H9 (cell line): ENCODE results near the gene PYROXD2. TPM values are rescaled to one million over a fixed set of nuclear protein-coding genes. Genes with fewer than 3 reads are reported as not detected.

Source experiments
- DNase-seq: peaks from one replicate; pipeline ENCODE4 v3.0.0-alpha.2; 2017
- H2AFZ ChIP-seq: one replicate; pipeline ENCODE4 v1.6.1; 2013; ENCODE audit warnings: mild to moderate bottlenecking, low read length, control low read depth, moderate library complexity
- H2AK5ac ChIP-seq: 2 replicates; pipeline ENCODE4 v1.6.1; 2013; ENCODE audit warnings: low read length, control low read depth, mixed read lengths; ENCODE audit not compliant: insufficient read length
- H2BK120ac ChIP-seq: one replicate; pipeline ENCODE4 v1.6.1; 2013; ENCODE audit warnings: low read depth, mild to moderate bottlenecking, low read length, control low read depth, inconsistent platforms; ENCODE audit not compliant: poor library complexity, severe bottlenecking
- H2BK12ac ChIP-seq: 2 replicates; pipeline ENCODE4 v1.6.1; 2013; ENCODE audit warnings: low read length, control low read depth, mixed read lengths, low read depth; ENCODE audit not compliant: insufficient read length
- H2BK15ac ChIP-seq: 2 replicates; pipeline ENCODE4 v1.6.1; 2013; ENCODE audit warnings: low read depth, low read length, control low read depth
- H2BK20ac ChIP-seq: one replicate; pipeline ENCODE4 v1.6.1; 2013; ENCODE audit warnings: low read depth, mild to moderate bottlenecking, low read length, control low read depth, inconsistent platforms; ENCODE audit not compliant: poor library complexity, severe bottlenecking
- H2BK5ac ChIP-seq: 2 replicates; pipeline ENCODE4 v1.6.1; 2013; ENCODE audit warnings: low read length, control low read depth, mixed read lengths; ENCODE audit not compliant: insufficient read length
- H3K14ac ChIP-seq: 2 replicates; pipeline ENCODE4 v1.6.1; 2013; ENCODE audit warnings: low read length, control low read depth; ENCODE audit not compliant: insufficient read depth
- H3K18ac ChIP-seq: 2 replicates; pipeline ENCODE4 v1.6.1; 2013; ENCODE audit warnings: low read depth, mild to moderate bottlenecking, mixed read lengths, low read length, control low read depth; ENCODE audit not compliant: insufficient read length
- H3K23ac ChIP-seq: 2 replicates; pipeline ENCODE4 v1.6.1; 2013; ENCODE audit warnings: low read length, control low read depth, mixed read lengths, low read depth; ENCODE audit not compliant: insufficient read length
- H3K23me2 ChIP-seq: 2 replicates; pipeline ENCODE4 v1.6.1; 2013; ENCODE audit warnings: low read depth, mild to moderate bottlenecking, mixed read lengths, low read length, control low read depth; ENCODE audit not compliant: insufficient read length, poor library complexity, severe bottlenecking
- H3K27ac ChIP-seq: 2 replicates; pipeline ENCODE4 v1.5.1; 2013; ENCODE audit warnings: low read length, control low read depth, mixed read lengths, low read depth; ENCODE audit not compliant: insufficient read length
- H3K27me3 ChIP-seq: 2 replicates; pipeline ENCODE4 v1.6.1; 2013; ENCODE audit warnings: low read length, control low read depth, inconsistent platforms; ENCODE audit not compliant: insufficient read depth
- H3K4ac ChIP-seq: 2 replicates; pipeline ENCODE4 v1.6.1; 2013; ENCODE audit warnings: low read depth, mild to moderate bottlenecking, control low read depth, inconsistent platforms, low read length, moderate library complexity
- H3K4me1 ChIP-seq: 2 replicates; pipeline ENCODE4 v1.6.1; 2013; ENCODE audit warnings: low read length, control low read depth, inconsistent platforms; ENCODE audit not compliant: insufficient read depth
- H3K4me2 ChIP-seq: 2 replicates; pipeline ENCODE4 v1.6.1; 2013; ENCODE audit warnings: low read length, control low read depth, mixed read lengths; ENCODE audit not compliant: insufficient read length, insufficient read depth
- H3K56ac ChIP-seq: 2 replicates; pipeline ENCODE4 v1.6.1; 2013; ENCODE audit warnings: low read depth, mild to moderate bottlenecking, mixed read lengths, low read length, control low read depth; ENCODE audit not compliant: insufficient read length
- H3K79me1 ChIP-seq: 2 replicates; pipeline ENCODE4 v1.6.1; 2013; ENCODE audit warnings: low read depth, mild to moderate bottlenecking, moderate library complexity, low read length, control low read depth, inconsistent platforms; ENCODE audit not compliant: insufficient read depth, poor library complexity, severe bottlenecking
- H3K79me2 ChIP-seq: 2 replicates; pipeline ENCODE4 v1.6.1; 2013; ENCODE audit warnings: low read length, control low read depth, inconsistent platforms; ENCODE audit not compliant: insufficient read depth
- H3K9ac ChIP-seq: 2 replicates; pipeline ENCODE4 v1.6.1; 2013; ENCODE audit warnings: low read length, control low read depth, mixed read lengths; ENCODE audit not compliant: insufficient read length; ENCODE audit errors: extremely low read depth
- H3K9me3 ChIP-seq: one replicate; pipeline ENCODE4 v1.6.1; 2013; ENCODE audit warnings: low read depth, low read length, inconsistent platforms; ENCODE audit not compliant: control insufficient read depth
- H3T11ph ChIP-seq: one replicate; pipeline ENCODE4 v1.6.1; 2013; ENCODE audit warnings: mild to moderate bottlenecking, low read length, control low read depth, inconsistent platforms
- H4K20me1 ChIP-seq: one replicate; pipeline ENCODE4 v1.6.1; 2013; ENCODE audit not compliant: control insufficient read depth, insufficient read length, insufficient read depth
- H4K5ac ChIP-seq: 2 replicates; pipeline ENCODE4 v1.6.1; 2013; ENCODE audit warnings: low read depth, mild to moderate bottlenecking, mixed read lengths, low read length, control low read depth; ENCODE audit not compliant: insufficient read length
- H4K8ac ChIP-seq: replicated peaks from 2 replicates; pipeline ENCODE4 v1.6.1; 2013; ENCODE audit warnings: low read length, control low read depth, mixed read lengths, low read depth; ENCODE audit not compliant: insufficient read length
- H4K91ac ChIP-seq: 2 replicates; pipeline ENCODE4 v1.6.1; 2013; ENCODE audit warnings: low read depth, mild to moderate bottlenecking, moderate library complexity, mixed read lengths, low read length, control low read depth; ENCODE audit not compliant: insufficient read length
- H3K27ac Mint-ChIP-seq, 3 experiments: 2 replicates in 2 of 3; 3 replicates in 1 of 3; pipeline ENCODE4 v1.8.0; 2020 to 2021; ENCODE audit warnings: mixed read lengths in 3 of 3, mild to moderate bottlenecking in 1 of 3, moderate library complexity in 1 of 3
- H3K27me3 Mint-ChIP-seq: 2 replicates; pipeline ENCODE4 v1.8.0; 2021; ENCODE audit warnings: low read depth, mild to moderate bottlenecking, moderate library complexity, mixed read lengths
- H3K36me3 Mint-ChIP-seq, 3 experiments: 2 replicates in 2 of 3; 3 replicates in 1 of 3; pipeline ENCODE4 v1.8.0; 2020 to 2021; ENCODE audit warnings: low read depth in 3 of 3, mixed read lengths in 3 of 3; ENCODE audit not compliant: insufficient read depth in 1 of 3
- H3K4me1 Mint-ChIP-seq, 2 experiments: 2 replicates each; pipeline ENCODE4 v1.8.0; 2020; ENCODE audit warnings: mixed read lengths in 2 of 2
- H3K4me3 Mint-ChIP-seq, 2 experiments: 2 replicates in 1 of 2; 3 replicates in 1 of 2; pipeline ENCODE4 v1.8.0; 2020 to 2021; ENCODE audit warnings: mild to moderate bottlenecking in 2 of 2, mixed read lengths in 2 of 2, moderate library complexity in 1 of 2
- H3K9me3 Mint-ChIP-seq, 2 experiments: 2 replicates in 1 of 2; 3 replicates in 1 of 2; pipeline ENCODE4 v1.8.0; 2020; ENCODE audit warnings: mild to moderate bottlenecking in 2 of 2, mixed read lengths in 2 of 2, moderate library complexity in 1 of 2
- WGBS: extraction: QIAGEN DNeasy Blood & Tissue Kit; methylation state at CpG from one replicate; pipeline ENCODE4 v1.1.7; 2013; ENCODE audit warnings: missing lambda C conversion rate, low lambda C conversion rate, mixed read lengths; ENCODE audit not compliant: insufficient read length; ENCODE audit errors: extremely low coverage; 5-methylcytosine and 5-hydroxymethylcytosine counted together
- total RNA-seq: library from RNA; stranded (reverse); gene quantifications from 2 replicates; pipeline ENCODE4 v1.2.1, GENCODE V29; 2021
- TF ChIP-seq, protein P1 (sequence below): fragments of 200-600 bp; sonication (generic); conservative IDR thresholded peaks from 3 replicates; pipeline ENCODE4 v1.8.0; 2021; ENCODE audit warnings: antibody characterized with exemption, mild to moderate bottlenecking

Gene PYROXD2
- total RNA-seq, 1 experiment from 2014 or later, result 5.3 TPM

DNA sequence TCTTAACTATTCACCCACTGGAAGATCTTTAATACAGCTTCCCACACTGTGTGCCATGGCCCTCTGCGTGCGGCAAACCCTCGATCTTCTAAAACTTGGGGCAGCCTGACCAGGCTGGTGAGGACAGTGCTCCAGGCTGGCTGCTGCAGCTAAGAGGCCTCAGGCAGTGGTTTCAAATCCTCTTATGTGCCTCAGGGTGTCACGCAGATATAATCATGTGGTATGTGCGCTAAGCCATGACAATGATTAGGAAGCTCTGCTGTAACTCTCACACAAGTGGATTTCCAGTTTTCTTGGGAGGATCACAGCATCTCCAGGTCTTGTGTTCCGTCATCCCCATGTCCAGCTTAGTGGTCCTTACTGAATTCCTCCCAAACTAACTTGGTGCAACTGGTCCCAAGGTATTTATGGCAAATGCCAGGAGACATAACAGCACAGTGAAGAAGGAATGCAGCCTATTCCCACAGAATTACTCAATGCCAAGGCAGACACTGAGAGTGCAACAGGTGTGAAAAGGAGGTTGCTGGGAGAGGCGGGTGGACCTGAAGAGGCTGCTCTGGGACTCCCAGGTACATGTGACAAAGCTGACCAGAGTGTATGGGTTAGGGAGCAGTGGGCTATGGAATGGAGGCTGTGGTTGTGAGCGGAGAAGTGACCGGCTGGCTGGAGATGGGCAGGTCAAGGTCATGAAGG lies 29.5 kb upstream of the PYROXD2 start:
- no peak overlapping the region for H2BK120ac ChIP-seq
- no peak overlapping the region for H3T11ph ChIP-seq
- no peak overlapping the region for H3K18ac ChIP-seq
- H3K27ac Mint-ChIP-seq, result no peak overlapping the region
- no peaks in the 10 kb centered on the region for H4K20me1 ChIP-seq
- no peaks in the 10 kb centered on the region for H3K27me3 ChIP-seq
- no peak overlapping the region for H3K14ac ChIP-seq
- no peak overlapping the region for H3K4me2 ChIP-seq
- H3K79me1 ChIP-seq, result no peaks in the 10 kb centered on the region
- H2AFZ ChIP-seq, result no peak overlapping the region
- peaks cover 5 to 6% of the 10 kb centered on the region in 2 experiments; a peak in 3 of 4 replicates for H3K4me1 Mint-ChIP-seq
- H3K9ac ChIP-seq, result no peak overlapping the region
- no peak overlapping the region for H4K5ac ChIP-seq
- TF ChIP-seq, protein P1, sequence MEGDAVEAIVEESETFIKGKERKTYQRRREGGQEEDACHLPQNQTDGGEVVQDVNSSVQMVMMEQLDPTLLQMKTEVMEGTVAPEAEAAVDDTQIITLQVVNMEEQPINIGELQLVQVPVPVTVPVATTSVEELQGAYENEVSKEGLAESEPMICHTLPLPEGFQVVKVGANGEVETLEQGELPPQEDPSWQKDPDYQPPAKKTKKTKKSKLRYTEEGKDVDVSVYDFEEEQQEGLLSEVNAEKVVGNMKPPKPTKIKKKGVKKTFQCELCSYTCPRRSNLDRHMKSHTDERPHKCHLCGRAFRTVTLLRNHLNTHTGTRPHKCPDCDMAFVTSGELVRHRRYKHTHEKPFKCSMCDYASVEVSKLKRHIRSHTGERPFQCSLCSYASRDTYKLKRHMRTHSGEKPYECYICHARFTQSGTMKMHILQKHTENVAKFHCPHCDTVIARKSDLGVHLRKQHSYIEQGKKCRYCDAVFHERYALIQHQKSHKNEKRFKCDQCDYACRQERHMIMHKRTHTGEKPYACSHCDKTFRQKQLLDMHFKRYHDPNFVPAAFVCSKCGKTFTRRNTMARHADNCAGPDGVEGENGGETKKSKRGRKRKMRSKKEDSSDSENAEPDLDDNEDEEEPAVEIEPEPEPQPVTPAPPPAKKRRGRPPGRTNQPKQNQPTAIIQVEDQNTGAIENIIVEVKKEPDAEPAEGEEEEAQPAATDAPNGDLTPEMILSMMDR, result no peak
- no peak overlapping the region for H4K8ac ChIP-seq
- no peak overlapping the region for H2BK20ac ChIP-seq
- no peaks in the 10 kb centered on the region for H3K9me3 ChIP-seq
- no peak overlapping the region for H2BK5ac ChIP-seq
- no peak overlapping the region for H4K91ac ChIP-seq
- no peak for DNase-seq
- no peak overlapping the region for H3K4ac ChIP-seq
- H2BK15ac ChIP-seq, result no peak overlapping the region
- no peaks in the 10 kb centered on the region for H3K23me2 ChIP-seq
- H3K79me2 ChIP-seq, result no peaks in the 10 kb centered on the region
- no peak overlapping the region for H2AK5ac ChIP-seq
- H3K23ac ChIP-seq, result no peak overlapping the region
- no peaks in the 10 kb centered on the region for H3K4me1 ChIP-seq
- no peaks in the 10 kb centered on the region for H3K27me3 Mint-ChIP-seq
- WGBS, result no CpG with 5 or more reads among the region's 9 CpGs
- H3K4me3 Mint-ChIP-seq, result peak overlapping the region; percentile 34 to 45; a peak in 3 of 5 replicates
- peaks cover 47 to 55% (median 55%) of the 10 kb centered on the region in 3 experiments for H3K36me3 Mint-ChIP-seq
- H3K56ac ChIP-seq, result no peak overlapping the region
- no peak overlapping the region for H2BK12ac ChIP-seq
- H3K27ac ChIP-seq, result no peak overlapping the region
- H3K9me3 Mint-ChIP-seq, result peaks cover 6 to 10% of the 10 kb centered on the region in 2 experiments
